Gastrocnemius medialis (tissue), 4 donors: ENCODE data around the gene MED27.

Experiments
- CTCF ChIP-seq, 5 experiments: fragments of 450-650 bp in 3 of 5; fragments of 200-600 bp in 2 of 5; sonication (generic) in 2 of 5; IDR thresholded peaks in 4 of 5; conservative IDR thresholded peaks in 1 of 5; 1 replicate in 4 of 5; 2 replicates in 1 of 5; pipeline ENCODE4 v1.5.1; 2016 to 2019; ENCODE audit warnings: antibody characterized with exemption in 5 of 5, mild to moderate bottlenecking in 3 of 5, moderate library complexity in 3 of 5
- POLR2A ChIP-seq, 2 donors: fragments of 450-650 bp; IDR thresholded peaks; one replicate each; pipeline ENCODE4 v1.6.1; 2017; ENCODE audit warnings: antibody characterized with exemption in 2 of 2, mild to moderate bottlenecking in 2 of 2, moderate library complexity in 2 of 2

GRCh38 chr9:132087438-132088030 lies 7.9 kb upstream of the MED27 start:
- TF ChIP-seq CTCF (IDR thresholded peaks at IDR 0.05 in 4 of 5, conservative IDR thresholded peaks at IDR 0.05 in 1 of 5) (no peak), POLR2A (IDR thresholded peaks at IDR 0.05) (no peak)
